B cell (primary cell): ENCODE data around the gene FUT6. TPM values are rescaled to one million over a fixed set of nuclear protein-coding genes. Genes with fewer than 3 reads are reported as not detected.
"Not testable (repeated sequence)": the region's sequence is repeated elsewhere in the genome, so short reads cannot be mapped to it uniquely, and the experiment has no call there.

Experiments used
- ATAC-seq: fragments of 200-7000 bp; cut with Tn5 transposase; one replicate; pipeline ENCODE4 v1.10.0; 2021; ENCODE audit warnings: low read depth, mild to moderate bottlenecking, moderate number of reproducible peaks, moderate library complexity
- CTCF ChIA-PET: fragments of 350-600 bp; sonication (Branson Sonifier 250); formaldehyde crosslinking; loops from one replicate; lab custom pipeline; 2021; ENCODE audit warnings: antibody characterized with exemption, inconsistent platforms; lab: Charles Lee
- POLR2A ChIA-PET: fragments of 350-600 bp; sonication (Branson Sonifier 250); formaldehyde crosslinking; loops from one replicate; lab custom pipeline; 2021; ENCODE audit warnings: antibody characterized with exemption; lab: Charles Lee
- DNase-seq: peaks from one replicate; pipeline ENCODE4 v3.0.0; 2013
- H2AFZ ChIP-seq: 2 replicates; pipeline ENCODE4 v1.6.1; 2012; ENCODE audit warnings: mild to moderate bottlenecking, low read depth, low read length; ENCODE audit not compliant: insufficient read depth, poor library complexity, severe bottlenecking
- H3K27ac ChIP-seq, 2 donors: 1 replicate in 1 of 2; 2 replicates in 1 of 2; pipeline ENCODE4 v1.5.1; 2012 to 2013; ENCODE audit warnings: low read length in 2 of 2, mild to moderate bottlenecking in 2 of 2, moderate library complexity in 1 of 2
- H3K27me3 ChIP-seq, 4 experiments: fragments of 200-600 bp in 1 of 4; sonication (generic) in 1 of 4; replicated peaks in 1 of 4; 1 replicate in 2 of 4; 2 replicates in 2 of 4; pipeline versions ENCODE4 v1.6.1 to v1.7.0; 2013 to 2016; ENCODE audit warnings: low read length in 3 of 4, mild to moderate bottlenecking in 2 of 4, mixed read lengths in 1 of 4, moderate library complexity in 1 of 4; ENCODE audit not compliant: insufficient read depth in 4 of 4, control insufficient read depth in 3 of 4; ENCODE audit errors: control extremely low read depth in 1 of 4
- H3K36me3 ChIP-seq, 2 experiments: replicated peaks in 1 of 2; 1 replicate in 1 of 2; 2 replicates in 1 of 2; pipeline versions ENCODE4 v1.6.1 to v1.7.1; 2013; ENCODE audit warnings: low read length in 1 of 2; ENCODE audit not compliant: insufficient read depth in 2 of 2, control insufficient read depth in 1 of 2; ENCODE audit errors: control extremely low read depth in 1 of 2, extremely low read depth in 1 of 2
- H3K4me1 ChIP-seq, 2 donors: fragments of 200-600 bp in 1 of 2; sonication (generic) in 1 of 2; 1 replicate in 1 of 2; 2 replicates in 1 of 2; pipeline versions ENCODE4 v1.5.1 to v1.6.1; 2013 to 2017; ENCODE audit warnings: low read length in 2 of 2; ENCODE audit not compliant: control insufficient read depth in 2 of 2, insufficient read depth in 2 of 2
- H3K4me2 ChIP-seq: replicated peaks from 2 replicates; pipeline ENCODE3; 2012; ENCODE audit warnings: mild to moderate bottlenecking, low read depth, low read length; ENCODE audit not compliant: poor library complexity, severe bottlenecking
- H3K4me3 ChIP-seq, 5 experiments: fragments of 200-600 bp in 1 of 5; sonication (generic) in 1 of 5; 1 replicate in 3 of 5; 2 replicates in 2 of 5; pipeline versions ENCODE4 v1.5.1 to v1.7.0; 2011 to 2016; ENCODE audit warnings: low read length in 4 of 5, mild to moderate bottlenecking in 4 of 5, low read depth in 2 of 5, control low read depth in 1 of 5, moderate library complexity in 1 of 5; ENCODE audit not compliant: insufficient read depth in 1 of 5; ENCODE audit errors: control extremely low read depth in 1 of 5, extremely low read depth in 1 of 5
- H3K79me2 ChIP-seq: fragments of 200-600 bp; sonication (generic); one replicate; pipeline ENCODE4 v1.6.0; 2016; ENCODE audit warnings: low read length; ENCODE audit not compliant: control insufficient read depth, insufficient read depth
- H3K9ac ChIP-seq: fragments of 200-600 bp; sonication (generic); 2 replicates; pipeline ENCODE4 v1.6.1; 2017; ENCODE audit warnings: mild to moderate bottlenecking, low read length, moderate library complexity
- H3K9me3 ChIP-seq, 3 donors: one replicate each; pipeline versions ENCODE4 v1.6.1 to v1.7.1; 2013; ENCODE audit warnings: low read length in 2 of 3; ENCODE audit not compliant: control insufficient read depth in 2 of 3, insufficient read depth in 1 of 3; ENCODE audit errors: control extremely low read depth in 1 of 3
- H4K20me1 ChIP-seq: 2 replicates; pipeline ENCODE4 v1.6.0; 2012; ENCODE audit warnings: mild to moderate bottlenecking, low read length; ENCODE audit not compliant: insufficient read depth, control insufficient read depth, poor library complexity, severe bottlenecking
- H3K27ac Mint-ChIP-seq: one replicate; pipeline ENCODE4 v1.8.0; 2021; ENCODE audit warnings: mixed read lengths
- H3K27me3 Mint-ChIP-seq: one replicate; pipeline ENCODE4 v1.8.0; 2021; ENCODE audit warnings: mixed read lengths
- H3K4me1 Mint-ChIP-seq: one replicate; pipeline ENCODE4 v1.8.0; 2021; ENCODE audit warnings: mixed read lengths
- H3K4me3 Mint-ChIP-seq: one replicate; pipeline ENCODE4 v1.8.0; 2021; ENCODE audit warnings: mixed read lengths
- H3K9me3 Mint-ChIP-seq: one replicate; pipeline ENCODE4 v1.8.0; 2022; ENCODE audit warnings: mixed read lengths; ENCODE audit not compliant: insufficient read depth
- CTCF ChIP-seq: fragments of 200-600 bp; IDR thresholded peaks from one replicate; pipeline ENCODE4 v1.8.0; 2022; ENCODE audit warnings: antibody characterized with exemption, mild to moderate bottlenecking
- EZH2 ChIP-seq: IDR thresholded peaks from 2 replicates; pipeline ENCODE4 v1.6.1; 2012; ENCODE audit warnings: borderline replicate concordance, low read depth, mild to moderate bottlenecking, moderate library complexity, low read length; ENCODE audit not compliant: insufficient read depth, poor library complexity, severe bottlenecking
- WGBS: methylation state at CpG from one replicate; pipeline ENCODE4 v1.1.5; 2013; ENCODE audit warnings: missing lambda C conversion rate; ENCODE audit not compliant: insufficient coverage; 5-methylcytosine and 5-hydroxymethylcytosine counted together
- intact Hi-C: fragments of 100-400 bp; cut with micrococcal nuclease; formaldehyde crosslinking; loops from one replicate; pipeline ENCODE4 v1.10.0; 2022
- polyA plus RNA-seq: library from polyadenylated mRNA; depleted of rRNA; stranded (reverse); fragments of >200 nt; gene quantifications from 2 replicates; pipeline ENCODE4 v1.2.3, GENCODE V29; 2012
- total RNA-seq, 2 donors: library from RNA; stranded (reverse); fragments of 120-200 nt in 1 of 2; gene quantifications; 1 replicate in 1 of 2; 2 replicates in 1 of 2; pipeline versions ENCODE4 v1.2.3 to v1.2.4, GENCODE V29; 2013 to 2022

The FUT6 gene
- total and polyA plus RNA-seq, 2 donors (not counting 1 experiment from before 2014, with no cell fraction given) = 0.03 TPM; not detected in 1

GRCh38 chr19:5854121-5854520 is 14.6 kb upstream of the FUT6 start:
- H3K9ac ChIP-seq, H2AFZ ChIP-seq, H3K4me3 ChIP-seq, H3K27ac ChIP-seq, H3K36me3 ChIP-seq, CTCF ChIA-PET, H3K27ac Mint-ChIP-seq, H3K4me1 Mint-ChIP-seq, H3K9me3 Mint-ChIP-seq, H3K4me3 Mint-ChIP-seq, H3K4me1 ChIP-seq, ATAC-seq, H3K27me3 Mint-ChIP-seq, H3K79me2 ChIP-seq, intact Hi-C loops, H3K4me2 ChIP-seq, DNase-seq, H4K20me1 ChIP-seq, H3K27me3 ChIP-seq: not testable (repeated sequence)
- POLR2A ChIA-PET = interaction anchor here (0.6 kb wide), 1 partner anchor 161 kb away, joined by 3 read pairs; no protein-coding TSS in a partner anchor
- H3K9me3 ChIP-seq = peaks cover 0 to 11% (median 0%) of the 10 kb centered on the region in 3 donors
- 93% methylated on average over 9 of the region's 10 CpGs for WGBS

GRCh38 chr19:5851302-5851701 is 11.8 kb upstream of the FUT6 start, which contains the start of gene FUT3:
Gene FUT3, minus strand, starts transcription at chr19:5851449.
- ChIA-PET CTCF (no interaction called here), POLR2A (no interaction called here)
- no peak within 1 kb of the TSS for H2AFZ ChIP-seq
- no peak within 1 kb of the TSS for H3K4me2 ChIP-seq
- H3K9me3 ChIP-seq = no peaks in the 10 kb centered on the region
- DNase-seq (no peak), ATAC-seq (no peak)
- no peak within 1 kb of the TSS for H3K27ac Mint-ChIP-seq
- no peak within 1 kb of the TSS for H3K9ac ChIP-seq
- H3K4me1 Mint-ChIP-seq = no peaks in the 10 kb centered on the region
- 83% methylated on average over 10 of the region's 10 CpGs for WGBS
- H3K27me3 ChIP-seq = no peaks in the 10 kb centered on the region
- TF ChIP-seq EZH2 (no peak), CTCF (no peak)
- H3K27ac ChIP-seq = no peak within 1 kb of the TSS
- no peak within 1 kb of the TSS for H3K4me3 Mint-ChIP-seq
- H3K4me3 ChIP-seq = no peak within 1 kb of the TSS
- H3K36me3 ChIP-seq = no peaks in the 10 kb centered on the region
- intact Hi-C loops = no loop called here
- no peaks in the 10 kb centered on the region for H4K20me1 ChIP-seq
- peaks cover 7% of the 10 kb centered on the region for H3K27me3 Mint-ChIP-seq
- H3K79me2 ChIP-seq = no peaks in the 10 kb centered on the region
- no peaks in the 10 kb centered on the region for H3K9me3 Mint-ChIP-seq
- no peaks in the 10 kb centered on the region for H3K4me1 ChIP-seq
